ENCODE measurements around the gene NCAPD3. TPM values are rescaled to one million over a fixed set of nuclear protein-coding genes. Genes with fewer than 3 reads are reported as not detected.

Gene NCAPD3
- polyA plus RNA-seq, 1 donor, result 20.2 TPM

GRCh38 chr11:134253188-134253993 is 29.6 kb upstream of the NCAPD3 start, which contains the start of the genes ACAD8 and THYN1:
ACAD8 (plus strand) TSS chr11:134253568; CDS start chr11:134253601, 33 bp downstream.
THYN1 (minus strand) TSS chr11:134253352; CDS start chr11:134252882, 470 bp downstream.
- no CpG with 5 or more reads among the region's 70 CpGs for WGBS (ENCODE audit: insufficient coverage, low lambda C conversion rate)
- Histone ChIP-seq H3K4me1 (ENCODE audit: control insufficient read depth, insufficient read depth, low read length) (peaks cover 12% of the 10 kb centered on the region), H3K4me3 (ENCODE audit: low read length) (peak within 1 kb of the TSS; percentile 90), H3K27ac (ENCODE audit: low read length) (peak within 1 kb of the TSS; percentile 46), H3K36me3 (ENCODE audit: control insufficient read depth, insufficient read depth, low read length) (peaks cover 30% of the 10 kb centered on the region), H3K9me3 (ENCODE audit: control insufficient read depth, low read depth, low read length) (no peaks in the 10 kb centered on the region), H3K27me3 (ENCODE audit: control insufficient read depth, insufficient read depth, low read length) (no peaks in the 10 kb centered on the region)
- peak; percentile 97 to 98 for DNase-seq

GRCh38 chr11:134252346-134253187 is 28.8 kb upstream of the NCAPD3 start:
- peak in 1 of 2 donors; percentile 62 for DNase-seq
- H3K27me3 ChIP-seq (ENCODE audit: control insufficient read depth, insufficient read depth, low read length), result no peaks in the 10 kb centered on the region
- WGBS (ENCODE audit: insufficient coverage, low lambda C conversion rate), result 9% methylated on average over 9 of the region's 27 CpGs
- peak overlapping the region; percentile 46 for H3K27ac ChIP-seq (ENCODE audit: low read length)
- H3K36me3 ChIP-seq (ENCODE audit: control insufficient read depth, insufficient read depth, low read length), result peaks cover 36% of the 10 kb centered on the region
- H3K9me3 ChIP-seq (ENCODE audit: control insufficient read depth, low read depth, low read length), result no peaks in the 10 kb centered on the region
- peaks cover 12% of the 10 kb centered on the region for H3K4me1 ChIP-seq (ENCODE audit: control insufficient read depth, insufficient read depth, low read length)
- peak overlapping the region; percentile 90 for H3K4me3 ChIP-seq (ENCODE audit: low read length)

DNA sequence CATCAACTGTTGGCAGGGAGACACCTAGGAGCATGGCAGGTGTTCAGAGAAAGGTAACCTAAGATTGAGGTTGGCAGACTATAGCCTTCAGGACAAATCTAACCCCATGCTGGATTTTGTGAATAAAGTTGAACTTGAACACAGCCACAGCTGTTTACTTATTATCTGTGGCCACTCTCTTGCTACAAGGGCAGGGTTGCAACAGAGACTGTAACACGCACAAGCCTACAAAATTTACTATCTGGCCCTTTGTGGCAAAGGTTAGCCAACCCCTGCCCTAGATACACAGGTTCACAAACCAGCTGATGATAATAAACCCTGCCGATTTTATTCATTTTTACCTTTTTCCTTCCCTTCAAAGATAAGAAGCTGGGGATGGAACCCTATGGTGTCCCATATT is 26.9 kb upstream of the NCAPD3 start:
- Histone ChIP-seq H3K36me3 (ENCODE audit: control insufficient read depth, insufficient read depth, low read length) (peaks cover 53% of the 10 kb centered on the region), H3K27me3 (ENCODE audit: control insufficient read depth, insufficient read depth, low read length) (no peaks in the 10 kb centered on the region), H3K9me3 (ENCODE audit: control insufficient read depth, low read depth, low read length) (no peaks in the 10 kb centered on the region), H3K4me3 (ENCODE audit: low read length) (no peak overlapping the region), H3K4me1 (ENCODE audit: control insufficient read depth, insufficient read depth, low read length) (peaks cover 12% of the 10 kb centered on the region), H3K27ac (ENCODE audit: low read length) (no peak overlapping the region)
- WGBS (ENCODE audit: insufficient coverage, low lambda C conversion rate), result 86% methylated on average over 1 of the region's 2 CpGs
- DNase-seq, result no peak

- H3K4me3 ChIP-seq (ENCODE audit: low read length), result no peak overlapping the region
- H3K27ac ChIP-seq (ENCODE audit: low read length), result no peak overlapping the region
- H3K4me1 ChIP-seq (ENCODE audit: control insufficient read depth, insufficient read depth, low read length), result peaks cover 12% of the 10 kb centered on the region
- no peak for DNase-seq
- no peaks in the 10 kb centered on the region for H3K27me3 ChIP-seq (ENCODE audit: control insufficient read depth, insufficient read depth, low read length)
- H3K36me3 ChIP-seq (ENCODE audit: control insufficient read depth, insufficient read depth, low read length), result peaks cover 57% of the 10 kb centered on the region
- WGBS (ENCODE audit: insufficient coverage, low lambda C conversion rate), result no CpG with 5 or more reads among the region's 3 CpGs
- H3K9me3 ChIP-seq (ENCODE audit: control insufficient read depth, low read depth, low read length), result no peaks in the 10 kb centered on the region
Observed at GRCh38 chr11:134250246-134250645, 26.5 kb upstream of the NCAPD3 start.

- no peak overlapping the region for H3K27ac ChIP-seq (ENCODE audit: low read length)
- no peak overlapping the region for H3K4me3 ChIP-seq (ENCODE audit: low read length)
- no peaks in the 10 kb centered on the region for H3K27me3 ChIP-seq (ENCODE audit: control insufficient read depth, insufficient read depth, low read length)
- peaks cover 9% of the 10 kb centered on the region for H3K4me1 ChIP-seq (ENCODE audit: control insufficient read depth, insufficient read depth, low read length)
- H3K9me3 ChIP-seq (ENCODE audit: control insufficient read depth, low read depth, low read length), result no peaks in the 10 kb centered on the region
- WGBS (ENCODE audit: insufficient coverage, low lambda C conversion rate), result 67% methylated on average over 1 of the region's 7 CpGs
- DNase-seq, result no peak
- peaks cover 70% of the 10 kb centered on the region for H3K36me3 ChIP-seq (ENCODE audit: control insufficient read depth, insufficient read depth, low read length)
Observed at GRCh38 chr11:134248910-134249480, 25.2 kb upstream of the NCAPD3 start.

DNA sequence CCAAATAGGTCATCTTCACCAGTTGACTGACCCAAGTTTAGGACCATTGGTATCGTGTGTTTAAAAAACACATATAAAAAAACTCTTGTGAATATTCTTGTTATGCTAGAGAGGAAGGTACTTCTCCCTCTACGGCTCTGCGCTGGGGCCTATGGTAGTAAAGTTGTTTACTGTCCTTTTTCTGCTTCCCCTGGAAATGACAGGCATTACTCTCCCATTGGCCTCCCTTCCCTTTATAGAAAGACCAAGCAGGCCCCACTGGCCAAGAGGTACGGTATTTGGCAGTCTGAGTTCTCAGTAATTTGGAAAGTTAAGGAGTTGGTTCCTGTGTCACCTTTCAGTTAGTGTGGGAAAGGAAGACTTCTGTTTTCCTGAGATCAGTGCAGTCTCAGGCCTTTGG is 22.9 kb upstream of the NCAPD3 start:
- no peaks in the 10 kb centered on the region for H3K9me3 ChIP-seq (ENCODE audit: control insufficient read depth, low read depth, low read length)
- H3K27ac ChIP-seq (ENCODE audit: low read length), result no peak overlapping the region
- H3K4me1 ChIP-seq (ENCODE audit: control insufficient read depth, insufficient read depth, low read length), result peaks cover 2% of the 10 kb centered on the region
- H3K27me3 ChIP-seq (ENCODE audit: control insufficient read depth, insufficient read depth, low read length), result no peaks in the 10 kb centered on the region
- peaks cover 92% of the 10 kb centered on the region for H3K36me3 ChIP-seq (ENCODE audit: control insufficient read depth, insufficient read depth, low read length)
- H3K4me3 ChIP-seq (ENCODE audit: low read length), result no peak overlapping the region
- WGBS (ENCODE audit: insufficient coverage, low lambda C conversion rate), result no CpG with 5 or more reads among the region's 4 CpGs
- DNase-seq, result no peak

DNA sequence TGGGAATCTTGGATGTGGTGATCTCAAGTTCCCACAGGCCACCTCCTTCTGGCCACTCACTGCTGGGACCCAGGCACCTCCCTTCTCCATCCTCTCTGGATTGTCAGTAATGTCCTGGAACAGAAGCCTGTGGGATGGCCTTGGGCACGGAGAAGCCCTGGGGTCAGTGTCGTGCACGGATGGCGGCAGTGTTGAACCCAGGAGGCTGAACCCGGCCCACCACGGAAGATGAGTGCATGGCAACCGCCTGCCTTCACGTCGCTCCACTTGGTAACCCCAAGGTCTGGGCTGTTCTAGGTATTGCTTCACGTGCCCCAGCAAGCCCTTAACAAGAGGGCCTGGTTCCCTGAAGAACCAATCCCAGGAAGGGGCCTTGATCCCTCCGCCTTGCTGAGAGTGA is 22.3 kb upstream of the NCAPD3 start:
- Histone ChIP-seq H3K4me1 (ENCODE audit: control insufficient read depth, insufficient read depth, low read length) (no peaks in the 10 kb centered on the region), H3K27ac (ENCODE audit: low read length) (no peak overlapping the region), H3K4me3 (ENCODE audit: low read length) (no peak overlapping the region), H3K9me3 (ENCODE audit: control insufficient read depth, low read depth, low read length) (no peaks in the 10 kb centered on the region), H3K27me3 (ENCODE audit: control insufficient read depth, insufficient read depth, low read length) (no peaks in the 10 kb centered on the region), H3K36me3 (ENCODE audit: control insufficient read depth, insufficient read depth, low read length) (peaks cover 98% of the 10 kb centered on the region)
- WGBS (ENCODE audit: insufficient coverage, low lambda C conversion rate), result no CpG with 5 or more reads among the region's 11 CpGs
- DNase-seq, result no peak

GRCh38 chr11:134245434-134245833 is 21.7 kb upstream of the NCAPD3 start:
- Histone ChIP-seq H3K27ac (ENCODE audit: low read length) (no peak overlapping the region), H3K4me1 (ENCODE audit: control insufficient read depth, insufficient read depth, low read length) (no peaks in the 10 kb centered on the region), H3K9me3 (ENCODE audit: control insufficient read depth, low read depth, low read length) (no peaks in the 10 kb centered on the region), H3K36me3 (ENCODE audit: control insufficient read depth, insufficient read depth, low read length) (peaks cover 95% of the 10 kb centered on the region), H3K27me3 (ENCODE audit: control insufficient read depth, insufficient read depth, low read length) (no peaks in the 10 kb centered on the region), H3K4me3 (ENCODE audit: low read length) (no peak overlapping the region)
- DNase-seq, result no peak
- WGBS (ENCODE audit: insufficient coverage, low lambda C conversion rate), result no CpG with 5 or more reads among the region's 14 CpGs

DNA sequence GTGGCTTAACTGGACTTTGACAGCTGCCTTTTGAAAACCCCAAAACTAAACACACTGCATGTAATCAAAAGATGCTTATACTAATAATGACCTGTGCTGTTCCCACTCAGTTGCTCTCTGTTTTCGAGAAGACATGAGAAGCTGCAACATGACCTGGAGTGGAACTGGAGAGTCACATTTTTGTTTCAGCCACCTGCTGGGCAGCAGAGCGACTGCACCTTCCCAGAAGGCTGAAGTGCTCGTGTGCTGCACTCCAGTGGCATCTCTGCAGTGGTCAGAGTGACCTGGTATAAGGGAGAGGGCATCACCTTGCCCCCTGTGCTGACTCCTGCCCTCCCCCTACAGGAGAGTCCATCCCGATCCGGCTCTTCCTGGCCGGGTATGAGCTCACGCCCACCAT is 20.8 kb upstream of the NCAPD3 start:
- Histone ChIP-seq H3K9me3 (ENCODE audit: control insufficient read depth, low read depth, low read length) (no peaks in the 10 kb centered on the region), H3K36me3 (ENCODE audit: control insufficient read depth, insufficient read depth, low read length) (peaks cover 95% of the 10 kb centered on the region), H3K4me1 (ENCODE audit: control insufficient read depth, insufficient read depth, low read length) (no peaks in the 10 kb centered on the region), H3K4me3 (ENCODE audit: low read length) (no peak overlapping the region), H3K27ac (ENCODE audit: low read length) (no peak overlapping the region), H3K27me3 (ENCODE audit: control insufficient read depth, insufficient read depth, low read length) (no peaks in the 10 kb centered on the region)
- no peak for DNase-seq
- no CpG with 5 or more reads among the region's 7 CpGs for WGBS (ENCODE audit: insufficient coverage, low lambda C conversion rate)

DNA sequence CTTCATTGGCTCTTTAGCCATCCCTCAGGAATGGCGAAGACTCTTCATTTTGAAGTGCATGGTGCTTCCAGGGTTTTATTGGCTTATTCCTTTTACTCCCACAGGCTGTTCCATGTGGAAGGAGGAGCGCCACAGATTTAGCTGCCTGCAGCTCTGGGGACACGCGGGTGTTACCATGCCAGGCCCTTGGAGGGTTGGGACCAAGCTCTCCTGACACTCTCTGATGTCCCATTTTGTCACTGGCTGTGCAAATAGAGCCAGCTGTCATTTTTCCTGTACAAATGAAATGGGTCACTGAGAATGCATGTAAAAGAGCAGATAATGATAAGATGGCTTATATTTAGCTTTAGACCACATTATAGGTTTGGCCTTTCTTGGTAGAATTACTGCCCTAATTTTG is 20.1 kb upstream of the NCAPD3 start:
- peaks cover 96% of the 10 kb centered on the region for H3K36me3 ChIP-seq (ENCODE audit: control insufficient read depth, insufficient read depth, low read length)
- H3K9me3 ChIP-seq (ENCODE audit: control insufficient read depth, low read depth, low read length), result no peaks in the 10 kb centered on the region
- H3K4me3 ChIP-seq (ENCODE audit: low read length), result no peak overlapping the region
- no peaks in the 10 kb centered on the region for H3K27me3 ChIP-seq (ENCODE audit: control insufficient read depth, insufficient read depth, low read length)
- WGBS (ENCODE audit: insufficient coverage, low lambda C conversion rate), result no CpG with 5 or more reads among the region's 4 CpGs
- DNase-seq, result no peak
- no peaks in the 10 kb centered on the region for H3K4me1 ChIP-seq (ENCODE audit: control insufficient read depth, insufficient read depth, low read length)
- no peak overlapping the region for H3K27ac ChIP-seq (ENCODE audit: low read length)

Data from large intestine (tissue), 3 donors.